Fibroblast of skin of back (primary cell): ENCODE results near the gene PHF12.
"Not testable (repeated sequence)": the region's sequence is repeated elsewhere in the genome, so short reads cannot be mapped to it uniquely, and the experiment has no call there.

Experiments
- DNase-seq: peaks from one replicate; pipeline ENCODE4 v3.0.0-alpha.2; 2013

Gene PHF12

DNA sequence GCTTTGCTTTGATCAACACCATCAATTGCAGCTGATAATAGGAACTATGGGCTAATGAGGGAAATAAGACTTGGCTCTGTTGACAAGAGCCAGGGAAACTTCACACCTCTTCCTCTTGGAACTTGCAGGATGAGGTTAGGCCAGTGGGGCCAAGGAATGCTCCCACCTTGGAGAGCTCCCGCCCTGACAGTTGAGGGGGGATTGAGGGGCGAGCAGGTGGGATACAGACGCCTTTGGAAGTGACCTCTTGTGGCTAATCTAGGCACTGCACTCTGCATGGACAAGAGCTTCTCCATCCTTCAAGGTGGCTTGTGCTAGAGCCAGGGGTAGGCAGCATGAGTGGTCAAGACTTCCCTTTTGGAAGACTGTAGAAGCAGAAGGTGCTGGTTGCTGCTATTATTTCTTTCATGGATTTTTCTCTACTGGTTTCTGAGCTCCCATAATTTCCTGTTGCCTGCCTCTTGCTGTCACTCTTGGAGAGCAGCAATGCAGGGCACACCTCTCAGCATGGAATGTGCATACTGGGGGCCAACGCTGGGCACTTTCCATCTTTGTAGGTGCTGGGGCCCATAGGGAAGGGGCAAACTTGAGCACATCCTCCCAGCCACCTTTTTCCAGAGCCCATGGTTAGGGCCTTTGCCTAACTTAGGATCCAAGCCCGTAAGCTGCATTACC is 2.3 kb upstream of the PHF12 start:
- peak; percentile 37 for DNase-seq

DNA sequence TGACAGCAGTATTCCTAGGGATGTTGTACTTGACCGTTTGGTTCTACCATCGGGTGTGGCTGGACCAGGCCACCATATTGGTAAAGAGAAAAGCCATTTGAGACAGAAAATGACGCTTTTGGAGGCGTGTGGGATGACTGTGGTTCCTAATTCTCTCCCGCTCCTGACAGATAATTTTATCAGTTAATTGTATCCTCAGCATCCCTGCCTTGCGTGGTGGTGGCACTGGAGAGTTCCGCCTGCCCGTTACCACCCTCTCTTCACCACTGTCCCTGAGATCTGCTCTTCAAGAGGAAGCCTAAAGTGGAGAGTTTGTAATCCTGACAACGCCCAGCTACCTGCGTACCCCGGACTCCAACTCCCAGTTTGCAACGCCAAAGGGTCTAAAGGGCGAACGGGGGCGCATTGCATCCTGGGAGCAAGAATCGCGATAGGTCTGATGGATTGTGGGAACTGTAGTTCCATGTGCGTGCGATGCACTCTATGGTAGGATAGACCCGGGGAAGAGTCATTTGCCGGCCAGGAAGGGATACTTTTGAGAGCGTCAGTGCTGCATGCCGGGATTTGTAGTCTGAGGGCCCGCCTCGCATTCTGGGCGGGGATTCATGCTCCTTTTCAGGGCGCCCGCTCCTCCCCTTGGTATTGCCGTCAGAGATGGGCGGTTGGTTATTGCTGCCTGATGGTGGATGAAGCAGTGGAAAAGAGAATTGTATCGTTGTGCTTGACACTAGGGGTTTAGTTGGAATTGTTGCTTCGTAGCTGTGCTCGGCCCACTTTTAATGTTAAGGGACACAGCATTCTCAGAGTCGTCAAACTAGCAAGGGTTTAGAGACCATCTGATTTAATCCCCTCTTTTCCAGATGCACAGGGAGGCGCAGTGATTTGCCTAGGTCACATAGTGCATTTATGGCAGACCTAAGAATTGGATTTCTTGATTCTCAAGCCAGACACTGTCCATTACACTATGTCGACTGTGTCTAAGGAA is 965 bp upstream of the PHF12 start:
- DNase-seq = peak; percentile 100

GRCh38 chr17:28950752-28951427 is 428 bp downstream of the PHF12 start:
- DNase-seq = no peak

DNA sequence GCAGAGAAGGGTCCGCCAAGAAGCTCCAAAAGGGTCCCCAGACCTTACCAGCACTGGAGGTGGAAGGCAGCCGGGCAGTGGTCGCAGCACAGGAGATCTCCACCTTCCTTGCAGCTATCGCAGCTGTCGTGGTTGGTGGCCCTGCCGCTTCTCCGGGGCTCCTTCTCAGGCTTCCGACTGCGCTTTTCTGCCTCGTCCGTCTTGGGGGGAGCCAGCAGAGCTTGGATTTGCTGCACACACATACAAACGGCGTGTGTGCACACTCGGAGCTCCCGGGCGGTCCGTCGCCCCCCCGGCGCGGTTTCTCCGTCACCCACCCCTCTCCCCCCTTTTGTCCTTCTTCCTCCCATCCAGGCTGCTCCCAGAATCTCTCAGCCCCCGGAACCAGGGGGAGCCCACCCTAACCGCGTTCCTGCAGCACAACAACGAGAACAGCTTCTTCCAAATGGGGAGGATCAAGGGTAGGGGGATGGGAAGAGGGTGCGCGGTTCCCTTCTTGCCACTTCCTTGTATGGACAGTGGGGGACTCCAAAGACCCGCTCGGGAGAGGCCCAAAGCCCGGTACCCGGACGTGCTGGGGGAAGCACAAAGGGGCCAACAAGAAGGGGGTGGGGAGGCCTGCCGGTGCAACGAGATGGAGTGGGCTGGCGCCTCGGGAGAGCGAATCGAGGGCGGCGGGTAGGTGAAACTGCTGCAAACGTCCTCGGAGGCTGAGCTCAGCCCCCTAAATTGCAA is 1.1 kb downstream of the PHF12 start:
- peak; percentile 66 for DNase-seq

DNA sequence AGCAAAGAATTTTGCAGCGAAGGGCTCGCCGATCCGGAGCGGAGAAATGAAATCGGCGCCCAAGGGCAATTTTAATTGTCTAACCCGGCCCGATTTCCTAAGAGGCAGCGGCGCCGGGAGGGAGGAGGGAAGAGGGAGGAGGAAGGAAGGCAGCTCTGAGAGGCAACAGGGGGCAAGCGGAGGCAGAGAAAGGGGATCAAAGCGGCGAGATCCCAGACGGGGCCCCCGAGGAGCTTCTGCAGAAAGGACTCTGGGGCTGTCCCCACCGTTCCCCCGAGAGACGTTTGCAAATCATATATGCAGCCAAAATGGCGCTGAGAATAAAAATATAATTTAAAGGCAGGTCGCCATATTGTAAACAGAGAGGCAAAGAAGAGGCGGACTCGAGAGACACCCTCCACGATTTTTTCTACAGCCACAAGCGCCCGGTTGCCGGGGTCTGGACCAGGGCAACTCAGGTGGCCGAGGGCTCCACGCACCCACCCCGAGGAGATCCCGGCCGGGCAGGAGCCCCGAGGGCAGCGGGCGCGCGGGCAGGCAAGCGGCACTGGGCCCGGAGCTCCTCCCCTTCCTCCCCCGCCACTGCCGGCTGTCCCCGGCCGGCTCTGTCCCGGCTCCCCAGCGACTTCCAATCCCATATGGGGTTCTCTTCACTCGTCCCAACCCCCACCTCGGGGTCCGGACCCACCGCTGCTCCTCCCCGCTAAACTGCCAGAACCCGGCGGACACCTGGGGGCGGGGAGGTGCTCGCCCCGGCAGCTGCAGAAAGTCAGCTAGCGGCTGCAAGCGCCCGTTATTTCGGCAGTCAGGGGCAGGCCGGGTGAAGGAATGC is 1.9 kb downstream of the PHF12 start:
- peak; percentile 51 for DNase-seq

- no peak for DNase-seq
These were observed 2.5 kb downstream of the PHF12 start for GRCh38 chr17:28948873-28949184.

DNA sequence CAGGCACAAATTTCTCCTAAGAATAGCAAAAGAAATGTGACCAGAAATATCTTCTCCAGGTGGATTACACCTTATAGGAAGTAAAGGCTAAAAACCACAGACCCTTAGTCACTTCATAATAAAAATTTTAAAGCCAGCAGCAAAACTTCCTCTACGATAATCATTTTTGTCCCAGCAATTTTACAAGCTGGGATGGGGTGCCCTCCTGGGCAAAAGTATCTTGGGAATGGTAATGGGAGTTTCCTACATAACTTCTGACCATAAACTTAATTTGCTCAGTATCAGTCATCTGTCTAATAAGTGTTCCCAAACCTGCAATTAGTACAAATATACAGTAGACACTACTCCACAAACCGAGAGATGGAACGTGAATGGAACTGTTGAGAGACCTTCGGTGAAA is 3.0 kb downstream of the PHF12 start:
- no peak for DNase-seq

- DNase-seq = no peak
These were observed 3.7 kb downstream of the PHF12 start for GRCh38 chr17:28947639-28948038.

- peak; percentile 93 for DNase-seq
These were observed 5.1 kb downstream of the PHF12 start for GRCh38 chr17:28946239-28946638.

DNA sequence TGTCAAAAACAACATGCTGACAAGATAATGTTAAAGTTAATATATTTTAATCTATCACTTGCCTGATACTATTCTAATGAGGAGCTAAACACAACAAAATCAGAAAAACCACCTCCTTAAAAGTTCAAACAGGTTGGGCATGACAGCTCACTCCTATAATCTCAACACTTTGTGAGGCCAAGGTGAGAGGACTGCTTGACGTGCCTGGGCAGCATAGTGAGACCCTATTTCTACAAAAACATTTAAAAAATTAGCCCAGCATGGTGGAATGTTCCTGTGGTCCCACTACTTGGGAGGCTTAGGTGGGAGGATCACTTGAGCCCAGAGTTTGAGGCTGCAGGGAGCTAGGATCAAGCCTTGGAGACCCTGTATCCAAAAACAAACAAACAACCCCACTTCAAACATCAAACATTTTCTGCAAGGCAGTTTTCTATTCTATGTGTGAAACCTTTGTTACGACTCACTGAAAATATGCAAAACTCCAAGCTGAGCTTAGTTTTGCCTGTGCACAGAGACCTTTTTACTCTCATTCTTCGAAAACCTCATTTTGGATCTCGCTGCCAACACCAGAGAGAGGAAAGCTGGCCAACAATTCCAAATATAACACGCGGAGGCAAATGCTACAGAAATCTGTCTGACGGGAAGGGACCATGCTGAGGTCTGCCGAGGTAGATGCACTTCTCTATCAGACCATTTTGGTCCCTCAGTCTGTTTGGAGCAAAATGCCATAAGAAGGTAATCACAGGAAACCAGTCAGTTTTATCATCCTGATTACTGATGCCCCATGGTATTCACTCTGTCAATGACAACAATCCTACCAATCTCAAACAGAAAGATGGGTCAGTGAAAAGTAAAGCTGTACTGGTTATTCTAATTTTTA is 6.2 kb downstream of the PHF12 start:
- peak; percentile 77 for DNase-seq

DNA sequence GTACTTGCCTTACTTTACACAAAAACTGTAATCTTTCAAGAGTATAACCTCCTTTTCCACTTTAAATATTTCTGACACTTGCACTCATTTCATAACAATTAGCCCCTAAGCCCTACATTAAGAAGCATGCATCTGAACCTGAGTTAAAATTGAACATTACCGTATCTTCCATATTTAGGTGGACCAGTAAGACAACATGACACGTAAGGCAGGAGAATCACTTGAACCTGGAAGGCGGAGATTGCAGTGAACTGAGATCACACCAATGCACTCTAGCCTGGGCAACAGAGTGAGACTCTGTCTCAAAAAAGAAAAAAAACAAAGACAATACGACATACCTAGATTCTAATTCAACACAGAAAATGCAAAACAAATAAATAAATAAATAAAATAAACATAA is 7.0 kb downstream of the PHF12 start:
- DNase-seq = no peak

GRCh38 chr17:28942925-28943324 is 8.4 kb downstream of the PHF12 start:
- no peak for DNase-seq

- DNase-seq = no peak
These were observed 10.1 kb downstream of the PHF12 start for GRCh38 chr17:28941251-28941650.

GRCh38 chr17:28940675-28941074 is 10.6 kb downstream of the PHF12 start:
- DNase-seq = no peak

GRCh38 chr17:28940142-28940541 is 11.2 kb downstream of the PHF12 start:
- DNase-seq = no peak

GRCh38 chr17:28938552-28938951 is 12.8 kb downstream of the PHF12 start:
- no peak for DNase-seq

DNA sequence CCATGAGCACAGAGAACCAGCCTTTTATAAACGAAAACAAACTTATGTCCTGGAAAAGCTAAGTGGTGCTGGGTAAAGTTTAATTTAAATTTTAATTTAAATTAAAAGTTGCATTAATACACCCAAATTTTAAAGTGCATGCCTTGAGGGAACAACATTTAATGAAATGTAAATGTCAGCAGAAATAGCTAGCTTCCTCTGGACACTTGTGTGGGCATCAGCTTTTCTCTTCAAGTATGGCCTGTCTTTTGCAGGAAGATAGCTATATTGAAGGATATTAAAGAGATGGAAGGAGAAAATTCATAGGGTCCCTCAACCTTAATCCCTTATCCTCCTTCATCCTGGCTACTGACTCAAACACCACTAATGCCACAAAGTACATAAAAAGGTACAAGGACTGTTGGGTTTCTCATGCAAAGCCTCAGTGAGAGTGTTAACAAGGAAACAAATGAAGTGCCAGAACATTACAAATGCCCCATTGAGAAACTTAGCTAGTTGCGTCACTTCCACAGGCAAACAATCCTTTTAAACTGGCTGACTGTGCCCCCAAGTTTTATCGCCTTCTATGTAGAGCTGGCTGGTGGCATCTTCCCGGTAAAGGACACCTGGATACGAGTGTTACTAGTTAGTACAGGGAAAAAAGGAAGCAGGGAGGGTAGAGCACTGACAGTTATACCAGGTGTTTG is 14.1 kb downstream of the PHF12 start:
- DNase-seq = no peak

GRCh38 chr17:28935744-28936460 is 15.4 kb downstream of the PHF12 start:
- no peak for DNase-seq

DNA sequence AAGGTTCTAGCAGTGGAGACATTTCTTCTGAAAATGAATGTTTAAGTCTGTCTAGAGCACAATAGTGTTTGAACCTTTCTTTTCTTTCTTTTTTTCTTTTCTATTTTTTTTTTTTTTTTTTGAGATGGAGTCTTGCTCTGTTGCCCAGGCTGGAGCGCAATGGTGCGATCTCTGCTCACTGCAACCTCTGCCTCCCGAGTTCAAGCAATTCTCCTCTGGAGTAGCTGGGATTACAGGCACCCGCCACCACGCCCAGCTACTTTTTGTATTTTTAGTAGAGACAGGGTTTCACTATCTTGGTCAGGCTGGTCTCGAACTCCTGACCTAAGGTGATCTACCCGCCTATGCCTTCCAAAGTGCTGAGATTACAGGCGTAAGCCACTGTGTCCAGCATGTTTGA is 16.8 kb downstream of the PHF12 start:
- not testable (repeated sequence) for DNase-seq
